Nephron (organoid): ENCODE data around the gene HOXA3.

Experiments
- H3K27ac Mint-ChIP-seq, 3 experiments: 2 replicates each; pipeline ENCODE4 v1.8.0; 2020; ENCODE audit warnings: mixed read lengths in 3 of 3, mild to moderate bottlenecking in 2 of 3, moderate library complexity in 1 of 3
- H3K27me3 Mint-ChIP-seq: 2 replicates; pipeline ENCODE4 v1.8.0; 2021; ENCODE audit warnings: low read depth, mild to moderate bottlenecking, moderate library complexity, mixed read lengths
- H3K36me3 Mint-ChIP-seq: 2 replicates; pipeline ENCODE4 v1.8.0; 2020; ENCODE audit warnings: low read depth, mixed read lengths
- H3K4me1 Mint-ChIP-seq: 2 replicates; pipeline ENCODE4 v1.8.0; 2020; ENCODE audit warnings: mixed read lengths
- H3K4me3 Mint-ChIP-seq, 3 experiments: 2 replicates each; pipeline ENCODE4 v1.8.0; 2020; ENCODE audit warnings: mild to moderate bottlenecking in 3 of 3, mixed read lengths in 3 of 3, moderate library complexity in 2 of 3
- H3K9me3 Mint-ChIP-seq: 2 replicates; pipeline ENCODE4 v1.8.0; 2020; ENCODE audit warnings: mixed read lengths
- TF ChIP-seq, protein P1 (sequence below), 3 experiments: fragments of 200-600 bp; sonication (generic); IDR thresholded peaks; one replicate each; pipeline ENCODE4 v1.5.0; 2021; ENCODE audit warnings: antibody characterized with exemption in 3 of 3; ENCODE audit not compliant: unreplicated experiment in 3 of 3

Gene HOXA3

DNA sequence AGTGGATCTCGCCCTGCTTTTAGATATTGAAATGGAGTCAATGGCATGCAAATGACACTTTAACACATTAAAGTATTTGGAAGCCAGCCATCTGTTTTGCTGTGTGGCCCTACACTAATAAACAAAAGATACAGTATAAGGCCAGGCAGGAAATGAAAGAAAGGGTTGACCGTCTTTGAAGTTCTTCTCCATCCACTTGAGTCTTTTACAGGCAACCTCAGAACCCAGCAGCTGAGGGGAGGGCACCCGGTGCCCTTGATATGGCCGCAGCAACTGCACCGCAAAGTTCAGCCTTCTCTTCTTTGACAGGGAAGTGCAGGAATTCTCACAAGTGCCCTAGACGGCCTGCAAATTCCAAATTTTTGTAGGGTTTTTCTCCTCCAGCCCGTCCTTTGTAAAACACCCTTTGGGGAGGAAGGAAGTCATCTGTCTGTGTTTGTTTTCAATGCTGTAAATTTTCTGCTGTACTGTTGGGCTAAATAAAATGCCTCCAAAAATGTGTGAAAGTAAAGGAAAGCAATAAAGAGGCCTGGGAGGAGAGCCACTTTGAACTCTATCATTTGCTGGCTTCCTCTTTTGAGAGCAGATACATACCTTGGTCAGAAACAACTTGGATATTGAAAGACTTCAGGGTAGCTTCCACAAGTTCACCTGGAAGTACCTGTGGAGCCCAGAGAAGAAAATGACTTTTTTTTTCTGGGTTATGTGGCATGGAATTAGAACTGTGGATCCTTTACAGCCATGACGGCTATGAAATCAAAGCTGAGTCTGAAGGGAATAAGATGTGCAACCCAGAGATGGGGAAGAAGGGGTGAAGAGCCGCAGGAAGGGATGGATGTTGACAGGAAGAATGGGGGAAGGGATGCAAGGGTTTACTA is 60.2 kb downstream of the HOXA3 start:
- Mint-ChIP-seq H3K27me3 (peaks cover 38% of the 10 kb centered on the region), H3K36me3 (no peaks in the 10 kb centered on the region), H3K27ac (peak overlapping the region; percentile 34 to 75 (median 62)), H3K9me3 (no peaks in the 10 kb centered on the region), H3K4me1 (peaks cover 56% of the 10 kb centered on the region), H3K4me3 (peak overlapping the region; percentile 30 to 65 (median 43))
- TF ChIP-seq, protein P1, sequence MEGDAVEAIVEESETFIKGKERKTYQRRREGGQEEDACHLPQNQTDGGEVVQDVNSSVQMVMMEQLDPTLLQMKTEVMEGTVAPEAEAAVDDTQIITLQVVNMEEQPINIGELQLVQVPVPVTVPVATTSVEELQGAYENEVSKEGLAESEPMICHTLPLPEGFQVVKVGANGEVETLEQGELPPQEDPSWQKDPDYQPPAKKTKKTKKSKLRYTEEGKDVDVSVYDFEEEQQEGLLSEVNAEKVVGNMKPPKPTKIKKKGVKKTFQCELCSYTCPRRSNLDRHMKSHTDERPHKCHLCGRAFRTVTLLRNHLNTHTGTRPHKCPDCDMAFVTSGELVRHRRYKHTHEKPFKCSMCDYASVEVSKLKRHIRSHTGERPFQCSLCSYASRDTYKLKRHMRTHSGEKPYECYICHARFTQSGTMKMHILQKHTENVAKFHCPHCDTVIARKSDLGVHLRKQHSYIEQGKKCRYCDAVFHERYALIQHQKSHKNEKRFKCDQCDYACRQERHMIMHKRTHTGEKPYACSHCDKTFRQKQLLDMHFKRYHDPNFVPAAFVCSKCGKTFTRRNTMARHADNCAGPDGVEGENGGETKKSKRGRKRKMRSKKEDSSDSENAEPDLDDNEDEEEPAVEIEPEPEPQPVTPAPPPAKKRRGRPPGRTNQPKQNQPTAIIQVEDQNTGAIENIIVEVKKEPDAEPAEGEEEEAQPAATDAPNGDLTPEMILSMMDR (IDR thresholded peaks at IDR 0.05; ENCODE audit: unreplicated experiment in 3 of 3) = no peak

DNA sequence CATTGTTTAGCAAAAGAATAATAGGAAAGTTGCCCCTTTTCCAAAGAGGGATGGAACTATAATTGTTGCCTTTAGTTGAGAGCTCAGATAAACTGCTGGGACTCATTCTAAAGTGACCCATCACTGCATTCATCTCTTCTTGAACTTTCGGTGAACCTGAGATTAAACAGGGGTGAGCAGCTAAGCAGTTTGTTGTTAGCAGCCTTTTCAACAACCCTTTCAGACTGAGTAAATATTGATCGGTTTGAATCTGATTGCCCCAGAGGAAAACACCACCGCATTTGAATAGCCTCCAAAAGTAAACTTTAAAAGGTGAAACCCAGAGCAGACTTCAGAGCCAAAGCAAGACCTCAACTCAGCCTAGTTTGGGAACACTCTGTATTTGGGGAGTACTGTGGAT is 61.3 kb downstream of the HOXA3 start:
- Mint-ChIP-seq H3K9me3 (no peaks in the 10 kb centered on the region), H3K4me1 (peaks cover 54% of the 10 kb centered on the region), H3K27ac (peak overlapping the region in 2 of 3 experiments; percentile 62 to 75), H3K27me3 (peaks cover 39% of the 10 kb centered on the region), H3K36me3 (no peaks in the 10 kb centered on the region), H3K4me3 (peak overlapping the region in 2 of 3 experiments; percentile 4 to 10)
- TF ChIP-seq, protein P1 (IDR thresholded peaks at IDR 0.05; ENCODE audit: unreplicated experiment in 3 of 3) = no peak

DNA sequence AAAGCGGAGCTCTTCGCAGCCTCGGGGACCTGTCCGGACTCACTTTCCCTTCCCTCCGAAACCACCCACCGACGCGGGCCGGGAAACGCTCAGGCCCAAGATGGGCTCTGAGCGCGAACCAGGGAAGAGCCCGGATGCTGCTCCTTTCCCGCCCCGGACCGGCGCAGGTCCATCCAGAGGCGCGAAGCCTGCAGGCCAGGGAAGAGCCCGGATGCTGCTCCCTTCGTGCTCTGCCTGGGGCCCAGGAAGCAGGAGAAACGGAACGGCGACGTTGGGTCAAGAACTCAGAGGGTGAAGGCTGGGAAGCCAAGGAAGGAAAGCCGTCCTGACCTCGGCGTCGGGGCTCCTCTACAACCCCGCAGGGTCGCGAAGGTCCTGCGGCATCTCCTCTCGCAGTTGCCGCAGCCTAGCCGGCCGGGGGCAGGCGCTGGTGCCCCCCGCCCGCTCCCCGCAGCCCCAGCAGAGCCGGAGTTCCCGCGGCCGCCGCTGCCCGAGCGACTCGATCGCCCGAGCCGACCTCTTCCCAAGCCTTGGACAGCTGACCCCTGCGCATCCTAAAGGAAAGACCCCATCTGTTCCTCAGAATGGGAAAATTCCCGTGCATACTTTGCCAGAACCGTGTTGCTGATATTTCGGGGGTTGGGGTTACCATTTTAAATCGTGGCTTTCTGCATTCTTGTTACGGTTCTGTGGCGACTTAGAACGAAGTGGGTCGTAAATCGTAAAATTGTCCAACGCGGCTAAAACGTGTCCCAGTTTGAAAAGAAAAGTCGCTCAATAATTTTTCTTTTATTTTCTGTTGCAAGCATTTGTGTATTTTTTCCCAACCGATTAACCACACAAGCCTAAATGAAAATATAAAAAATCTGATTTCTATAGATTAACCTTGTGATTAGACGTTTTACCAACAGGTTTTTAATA is 64.1 kb downstream of the HOXA3 start:
- TF ChIP-seq, protein P1 (IDR thresholded peaks at IDR 0.05; ENCODE audit: unreplicated experiment in 3 of 3) = no peak
- H3K4me3 Mint-ChIP-seq = peak overlapping the region in 1 of 3 experiments; percentile 21
- H3K36me3 Mint-ChIP-seq = no peaks in the 10 kb centered on the region
- peaks cover 19% of the 10 kb centered on the region for H3K27me3 Mint-ChIP-seq
- H3K9me3 Mint-ChIP-seq = no peaks in the 10 kb centered on the region
- no peak overlapping the region for H3K27ac Mint-ChIP-seq
- peaks cover 35% of the 10 kb centered on the region for H3K4me1 Mint-ChIP-seq

DNA sequence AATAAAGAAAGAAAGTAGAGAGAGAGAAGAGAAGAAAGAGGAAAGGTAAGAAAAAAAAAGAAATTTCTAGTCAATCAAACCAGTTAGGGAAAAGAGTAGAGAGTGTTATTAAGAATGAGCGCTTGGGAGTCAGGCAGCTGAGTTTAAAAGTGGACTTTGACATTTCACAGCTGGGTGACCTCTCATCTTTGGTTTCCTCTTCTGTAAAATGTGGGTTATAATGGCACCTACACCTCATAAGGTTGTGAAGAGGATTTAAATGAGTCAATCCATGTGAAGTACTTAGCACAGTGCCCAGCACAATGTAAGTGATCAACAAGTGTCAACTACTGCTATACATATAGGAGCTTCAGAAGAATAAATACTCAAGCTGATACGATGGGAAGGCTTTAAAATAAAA is 68.7 kb downstream of the HOXA3 start:
- Mint-ChIP-seq H3K9me3 (no peaks in the 10 kb centered on the region), H3K27me3 (peaks cover 7% of the 10 kb centered on the region), H3K4me1 (peaks cover 18% of the 10 kb centered on the region), H3K27ac (peak overlapping the region in 1 of 3 experiments; percentile 8), H3K4me3 (no peak overlapping the region), H3K36me3 (no peaks in the 10 kb centered on the region)
- TF ChIP-seq, protein P1 (IDR thresholded peaks at IDR 0.05; ENCODE audit: unreplicated experiment in 3 of 3) = no peak

DNA sequence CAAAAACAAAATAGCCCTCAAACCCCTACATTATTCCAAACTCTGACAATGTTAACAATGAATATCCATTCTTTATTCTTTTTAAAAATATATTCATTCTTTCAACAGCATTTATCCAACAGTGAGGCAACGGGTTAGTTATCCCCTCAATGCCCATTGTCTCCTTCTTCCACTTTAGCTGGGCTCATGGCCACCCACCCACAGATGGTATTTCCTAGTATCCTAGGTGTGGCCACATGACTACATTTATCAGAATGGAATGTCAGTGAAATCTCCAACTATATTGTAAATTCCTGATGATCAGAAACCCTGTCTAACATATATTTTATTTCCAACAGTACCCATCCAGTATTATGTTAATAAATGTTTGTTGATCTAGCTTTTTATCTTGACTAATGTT is 70.2 kb downstream of the HOXA3 start:
- Mint-ChIP-seq H3K36me3 (no peaks in the 10 kb centered on the region), H3K4me3 (no peak overlapping the region), H3K9me3 (no peaks in the 10 kb centered on the region), H3K27ac (no peak overlapping the region), H3K27me3 (peaks cover 1% of the 10 kb centered on the region), H3K4me1 (peaks cover 18% of the 10 kb centered on the region)
- TF ChIP-seq, protein P1 (IDR thresholded peaks at IDR 0.05; ENCODE audit: unreplicated experiment in 3 of 3) = no peak
